ENCODE results near the gene AKAP12. TPM values are rescaled to one million over a fixed set of nuclear protein-coding genes. Genes with fewer than 3 reads are reported as not detected.
"Not testable (repeated sequence)": the region's sequence is repeated elsewhere in the genome, so short reads cannot be mapped to it uniquely, and the experiment has no call there.

The AKAP12 gene
- total RNA-seq, 1 donor from 2014 or later, result 88.1 TPM

DNA sequence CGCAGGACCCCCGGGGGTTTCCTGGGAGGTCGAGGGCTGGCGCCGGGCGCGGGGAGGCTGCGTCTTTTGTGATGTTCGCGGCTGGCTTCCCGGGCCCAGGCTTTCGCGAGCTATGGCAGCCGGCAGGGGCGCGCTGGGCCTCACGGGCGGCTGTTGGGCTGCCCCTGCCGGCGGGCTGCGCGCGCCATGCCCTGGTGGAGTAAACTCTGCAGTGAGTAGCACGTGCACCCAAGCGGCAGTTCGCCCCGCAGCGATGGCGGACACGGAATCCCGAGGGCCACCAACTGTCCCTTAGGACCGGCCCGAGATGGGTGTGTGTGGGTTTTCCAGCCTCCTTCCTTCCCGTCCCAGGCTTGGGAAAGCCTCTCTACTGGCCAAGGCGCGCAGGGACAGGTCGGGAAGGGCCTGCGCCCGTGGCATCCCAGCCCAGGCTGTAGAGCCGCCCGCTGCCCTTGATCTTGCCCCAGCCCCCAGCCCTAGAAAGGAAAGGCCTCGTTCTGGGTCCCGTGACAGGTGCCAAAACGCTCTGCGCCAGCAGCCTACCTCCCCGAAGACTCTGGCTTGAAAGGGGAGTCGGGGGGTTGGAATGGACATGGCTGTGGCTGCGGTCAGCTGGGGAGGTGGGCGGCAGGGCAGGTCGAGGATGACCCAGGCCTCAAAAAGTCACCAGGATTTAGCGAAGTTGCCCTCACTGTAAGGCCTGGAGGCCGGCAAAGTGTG is 101.9 kb downstream of the AKAP12 start:
- no peak overlapping the region for H3K27ac ChIP-seq
- no peaks in the 10 kb centered on the region for H3K36me3 ChIP-seq
- no peaks in the 10 kb centered on the region for H3K9me3 ChIP-seq
- H3K27me3 ChIP-seq, result no peaks in the 10 kb centered on the region
- intact Hi-C loops (cut with DNase I), result no loop called here
- no peak for TF ChIP-seq POLR2AphosphoS5 (IDR thresholded peaks at IDR 0.05; ENCODE audit: insufficient read depth in 1 of 2, low read depth in 1 of 2)
- TF ChIP-seq, protein P1, sequence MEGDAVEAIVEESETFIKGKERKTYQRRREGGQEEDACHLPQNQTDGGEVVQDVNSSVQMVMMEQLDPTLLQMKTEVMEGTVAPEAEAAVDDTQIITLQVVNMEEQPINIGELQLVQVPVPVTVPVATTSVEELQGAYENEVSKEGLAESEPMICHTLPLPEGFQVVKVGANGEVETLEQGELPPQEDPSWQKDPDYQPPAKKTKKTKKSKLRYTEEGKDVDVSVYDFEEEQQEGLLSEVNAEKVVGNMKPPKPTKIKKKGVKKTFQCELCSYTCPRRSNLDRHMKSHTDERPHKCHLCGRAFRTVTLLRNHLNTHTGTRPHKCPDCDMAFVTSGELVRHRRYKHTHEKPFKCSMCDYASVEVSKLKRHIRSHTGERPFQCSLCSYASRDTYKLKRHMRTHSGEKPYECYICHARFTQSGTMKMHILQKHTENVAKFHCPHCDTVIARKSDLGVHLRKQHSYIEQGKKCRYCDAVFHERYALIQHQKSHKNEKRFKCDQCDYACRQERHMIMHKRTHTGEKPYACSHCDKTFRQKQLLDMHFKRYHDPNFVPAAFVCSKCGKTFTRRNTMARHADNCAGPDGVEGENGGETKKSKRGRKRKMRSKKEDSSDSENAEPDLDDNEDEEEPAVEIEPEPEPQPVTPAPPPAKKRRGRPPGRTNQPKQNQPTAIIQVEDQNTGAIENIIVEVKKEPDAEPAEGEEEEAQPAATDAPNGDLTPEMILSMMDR (IDR thresholded peaks at IDR 0.05), result no peak
- TF ChIP-seq POLR2A (IDR thresholded peaks at IDR 0.05), result no peak
- no peak overlapping the region for H3K4me3 ChIP-seq
- DNase-seq (ENCODE audit: extremely low spot score in 2 of 2), result no peak
- no peaks in the 10 kb centered on the region for H3K4me1 ChIP-seq

GRCh38 chr6:151342750-151343149 is 103.0 kb downstream of the AKAP12 start:
- H3K27ac ChIP-seq; H3K27me3 ChIP-seq; H3K9me3 ChIP-seq; intact Hi-C loops (cut with DNase I); H3K36me3 ChIP-seq; H3K4me1 ChIP-seq; DNase-seq (ENCODE audit: extremely low spot score in 2 of 2); H3K4me3 ChIP-seq: not testable (repeated sequence)

GRCh38 chr6:151349651-151350270 is 110.0 kb downstream of the AKAP12 start:
- DNase-seq (ENCODE audit: extremely low spot score in 2 of 2), result no peak
- no peaks in the 10 kb centered on the region for H3K4me1 ChIP-seq
- intact Hi-C loops (cut with DNase I), result no loop called here
- H3K27ac ChIP-seq, result no peak overlapping the region
- no peaks in the 10 kb centered on the region for H3K36me3 ChIP-seq
- H3K9me3 ChIP-seq, result no peaks in the 10 kb centered on the region
- H3K27me3 ChIP-seq, result no peaks in the 10 kb centered on the region
- H3K4me3 ChIP-seq, result no peak overlapping the region
- no peak for TF ChIP-seq POLR2A (IDR thresholded peaks at IDR 0.05)
- TF ChIP-seq, protein P1 (IDR thresholded peaks at IDR 0.05), result no peak

GRCh38 chr6:151350442-151351145 is 110.8 kb downstream of the AKAP12 start:
- Histone ChIP-seq H3K4me3 (no peak overlapping the region), H3K9me3 (no peaks in the 10 kb centered on the region), H3K4me1 (no peaks in the 10 kb centered on the region), H3K27ac (no peak overlapping the region), H3K36me3 (no peaks in the 10 kb centered on the region), H3K27me3 (no peaks in the 10 kb centered on the region)
- intact Hi-C loops (cut with DNase I), result no loop called here
- DNase-seq (ENCODE audit: extremely low spot score in 2 of 2), result no peak
- TF ChIP-seq, protein P1 (IDR thresholded peaks at IDR 0.05), result no peak
- TF ChIP-seq POLR2A (IDR thresholded peaks at IDR 0.05) (no peak), POLR2AphosphoS5 (IDR thresholded peaks at IDR 0.05; ENCODE audit: insufficient read depth in 1 of 2, low read depth in 1 of 2) (no peak)

GRCh38 chr6:151351146-151351700 is 111.5 kb downstream of the AKAP12 start:
- Histone ChIP-seq H3K27me3 (no peaks in the 10 kb centered on the region), H3K4me1 (no peaks in the 10 kb centered on the region), H3K27ac (no peak overlapping the region), H3K36me3 (no peaks in the 10 kb centered on the region), H3K9me3 (no peaks in the 10 kb centered on the region), H3K4me3 (no peak overlapping the region)
- DNase-seq (ENCODE audit: extremely low spot score in 2 of 2), result no peak
- TF ChIP-seq POLR2AphosphoS5 (IDR thresholded peaks at IDR 0.05; ENCODE audit: insufficient read depth in 1 of 2, low read depth in 1 of 2) (no peak), POLR2A (IDR thresholded peaks at IDR 0.05) (no peak)
- TF ChIP-seq, protein P1 (IDR thresholded peaks at IDR 0.05), result no peak
- intact Hi-C loops (cut with DNase I), result no loop called here

Measured in vagina (tissue), 2 donors.